PC-9 (cell line): ENCODE results near the gene CPTP.

Source experiments
- EZH2 ChIP-seq: fragments of 200-600 bp; sonication (generic); IDR thresholded peaks from 2 replicates; pipeline ENCODE4 v1.8.0; 2017; ENCODE audit warnings: antibody characterized with exemption, low read depth
- TF ChIP-seq, protein P1 (sequence below): fragments of 200-600 bp; sonication (generic); conservative IDR thresholded peaks from 2 replicates; pipeline ENCODE4 v1.6.1; 2017; ENCODE audit warnings: mixed run types, antibody characterized with exemption, mild to moderate bottlenecking, moderate library complexity

DNA sequence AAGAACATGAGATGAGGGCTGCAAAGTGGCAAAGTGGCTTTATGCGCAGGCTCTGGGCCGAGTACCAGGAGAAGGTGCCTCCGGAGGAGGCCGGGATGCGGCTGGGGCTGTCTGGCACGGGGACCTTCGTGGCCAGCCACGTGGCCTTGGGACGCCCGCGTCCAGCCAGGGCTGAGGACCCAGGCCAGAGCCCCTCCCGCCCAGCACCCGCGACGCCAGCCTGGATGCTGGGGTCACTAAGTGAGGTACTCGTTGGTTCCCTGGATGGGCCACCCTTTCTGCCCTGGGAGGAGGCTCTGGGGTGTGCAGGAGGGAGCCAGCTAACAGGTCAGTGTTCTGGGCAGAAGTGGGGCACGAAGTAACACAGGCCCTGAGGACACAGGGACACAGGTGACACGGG, 31.8 kb upstream of the CPTP start:
- TF ChIP-seq, protein P1, sequence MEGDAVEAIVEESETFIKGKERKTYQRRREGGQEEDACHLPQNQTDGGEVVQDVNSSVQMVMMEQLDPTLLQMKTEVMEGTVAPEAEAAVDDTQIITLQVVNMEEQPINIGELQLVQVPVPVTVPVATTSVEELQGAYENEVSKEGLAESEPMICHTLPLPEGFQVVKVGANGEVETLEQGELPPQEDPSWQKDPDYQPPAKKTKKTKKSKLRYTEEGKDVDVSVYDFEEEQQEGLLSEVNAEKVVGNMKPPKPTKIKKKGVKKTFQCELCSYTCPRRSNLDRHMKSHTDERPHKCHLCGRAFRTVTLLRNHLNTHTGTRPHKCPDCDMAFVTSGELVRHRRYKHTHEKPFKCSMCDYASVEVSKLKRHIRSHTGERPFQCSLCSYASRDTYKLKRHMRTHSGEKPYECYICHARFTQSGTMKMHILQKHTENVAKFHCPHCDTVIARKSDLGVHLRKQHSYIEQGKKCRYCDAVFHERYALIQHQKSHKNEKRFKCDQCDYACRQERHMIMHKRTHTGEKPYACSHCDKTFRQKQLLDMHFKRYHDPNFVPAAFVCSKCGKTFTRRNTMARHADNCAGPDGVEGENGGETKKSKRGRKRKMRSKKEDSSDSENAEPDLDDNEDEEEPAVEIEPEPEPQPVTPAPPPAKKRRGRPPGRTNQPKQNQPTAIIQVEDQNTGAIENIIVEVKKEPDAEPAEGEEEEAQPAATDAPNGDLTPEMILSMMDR: no peak
- TF ChIP-seq EZH2: no peak
